ENCODE results near the gene MSN.
"Not testable (repeated sequence)": the region's sequence is repeated elsewhere in the genome, so short reads cannot be mapped to it uniquely, and the experiment has no call there.

MSN gene

GRCh38 chrX:65755786-65756185 is 88.3 kb downstream of the MSN start:
- Mint-ChIP-seq H3K4me1 (ENCODE audit: low read depth) (peaks cover 34% of the 10 kb centered on the region), H3K27me3 (ENCODE audit: low read depth) (no peaks in the 10 kb centered on the region), H3K27ac (no peak overlapping the region), H3K36me3 (ENCODE audit: low read depth) (peaks cover 9% of the 10 kb centered on the region), H3K9me3 (peaks cover 21% of the 10 kb centered on the region), H3K4me3 (no peak overlapping the region)
- DNase-seq (ENCODE audit: low spot score), result no peak

- H3K4me3 Mint-ChIP-seq, result no peak overlapping the region
- peaks cover 33% of the 10 kb centered on the region for H3K9me3 Mint-ChIP-seq
- H3K4me1 Mint-ChIP-seq (ENCODE audit: low read depth), result peaks cover 28% of the 10 kb centered on the region
- no peaks in the 10 kb centered on the region for H3K27me3 Mint-ChIP-seq (ENCODE audit: low read depth)
- no peak overlapping the region for H3K27ac Mint-ChIP-seq
- peaks cover 18% of the 10 kb centered on the region for H3K36me3 Mint-ChIP-seq (ENCODE audit: low read depth)
- no peak for DNase-seq (ENCODE audit: low spot score)
These were observed 90.5 kb downstream of the MSN start for GRCh38 chrX:65757943-65758342.

GRCh38 chrX:65758505-65758904 is 91.1 kb downstream of the MSN start:
- no peak overlapping the region for H3K27ac Mint-ChIP-seq
- H3K4me1 Mint-ChIP-seq (ENCODE audit: low read depth), result peaks cover 30% of the 10 kb centered on the region
- DNase-seq (ENCODE audit: low spot score), result no peak
- no peak overlapping the region for H3K4me3 Mint-ChIP-seq
- peaks cover 31% of the 10 kb centered on the region for H3K9me3 Mint-ChIP-seq
- H3K27me3 Mint-ChIP-seq (ENCODE audit: low read depth), result no peaks in the 10 kb centered on the region
- H3K36me3 Mint-ChIP-seq (ENCODE audit: low read depth), result peaks cover 18% of the 10 kb centered on the region

GRCh38 chrX:65759525-65759924 is 92.1 kb downstream of the MSN start:
- peaks cover 16% of the 10 kb centered on the region for H3K36me3 Mint-ChIP-seq (ENCODE audit: low read depth)
- peaks cover 29% of the 10 kb centered on the region for H3K9me3 Mint-ChIP-seq
- peaks cover 36% of the 10 kb centered on the region for H3K4me1 Mint-ChIP-seq (ENCODE audit: low read depth)
- not testable (repeated sequence) for H3K27ac Mint-ChIP-seq; DNase-seq (ENCODE audit: low spot score); H3K27me3 Mint-ChIP-seq (ENCODE audit: low read depth); H3K4me3 Mint-ChIP-seq

- Mint-ChIP-seq H3K4me1 (ENCODE audit: low read depth) (no peaks in the 10 kb centered on the region), H3K4me3 (no peak overlapping the region), H3K27ac (no peak overlapping the region), H3K27me3 (ENCODE audit: low read depth) (no peaks in the 10 kb centered on the region), H3K9me3 (no peaks in the 10 kb centered on the region), H3K36me3 (ENCODE audit: low read depth) (no peaks in the 10 kb centered on the region)
- no peak for DNase-seq (ENCODE audit: low spot score)
These were observed 102.3 kb downstream of the MSN start for GRCh38 chrX:65769564-65770292.

GRCh38 chrX:65772842-65773241 is 105.4 kb downstream of the MSN start:
- Mint-ChIP-seq H3K27me3 (ENCODE audit: low read depth) (no peaks in the 10 kb centered on the region), H3K4me1 (ENCODE audit: low read depth) (peaks cover under 1% of the 10 kb centered on the region), H3K27ac (no peak overlapping the region), H3K36me3 (ENCODE audit: low read depth) (no peaks in the 10 kb centered on the region), H3K9me3 (no peaks in the 10 kb centered on the region), H3K4me3 (no peak overlapping the region)
- DNase-seq (ENCODE audit: low spot score), result no peak

- Mint-ChIP-seq H3K4me1 (ENCODE audit: low read depth) (peaks cover 29% of the 10 kb centered on the region), H3K9me3 (no peaks in the 10 kb centered on the region), H3K27me3 (ENCODE audit: low read depth) (no peaks in the 10 kb centered on the region), H3K36me3 (ENCODE audit: low read depth) (no peaks in the 10 kb centered on the region), H3K4me3 (no peak overlapping the region), H3K27ac (no peak overlapping the region)
- DNase-seq (ENCODE audit: low spot score), result no peak
These were observed 114.4 kb downstream of the MSN start for GRCh38 chrX:65781845-65782244.

- peak; percentile 4 for DNase-seq (ENCODE audit: low spot score)
- Mint-ChIP-seq H3K4me1 (ENCODE audit: low read depth) (peaks cover 23% of the 10 kb centered on the region), H3K9me3 (no peaks in the 10 kb centered on the region), H3K4me3 (peak overlapping the region; percentile 63), H3K36me3 (ENCODE audit: low read depth) (no peaks in the 10 kb centered on the region), H3K27ac (peak overlapping the region; percentile 68), H3K27me3 (ENCODE audit: low read depth) (no peaks in the 10 kb centered on the region)
These were observed 116.3 kb downstream of the MSN start for GRCh38 chrX:65783746-65784145.

Data from T-helper 2 cell treated with Interferon-gamma antibody and Interleukin-4, amounts not matched to agents 5 μg/mL and 100 μg/mL, for 36 hours (primary cell).